ENCODE data around the gene BRSK2.

The BRSK2 gene

DNA sequence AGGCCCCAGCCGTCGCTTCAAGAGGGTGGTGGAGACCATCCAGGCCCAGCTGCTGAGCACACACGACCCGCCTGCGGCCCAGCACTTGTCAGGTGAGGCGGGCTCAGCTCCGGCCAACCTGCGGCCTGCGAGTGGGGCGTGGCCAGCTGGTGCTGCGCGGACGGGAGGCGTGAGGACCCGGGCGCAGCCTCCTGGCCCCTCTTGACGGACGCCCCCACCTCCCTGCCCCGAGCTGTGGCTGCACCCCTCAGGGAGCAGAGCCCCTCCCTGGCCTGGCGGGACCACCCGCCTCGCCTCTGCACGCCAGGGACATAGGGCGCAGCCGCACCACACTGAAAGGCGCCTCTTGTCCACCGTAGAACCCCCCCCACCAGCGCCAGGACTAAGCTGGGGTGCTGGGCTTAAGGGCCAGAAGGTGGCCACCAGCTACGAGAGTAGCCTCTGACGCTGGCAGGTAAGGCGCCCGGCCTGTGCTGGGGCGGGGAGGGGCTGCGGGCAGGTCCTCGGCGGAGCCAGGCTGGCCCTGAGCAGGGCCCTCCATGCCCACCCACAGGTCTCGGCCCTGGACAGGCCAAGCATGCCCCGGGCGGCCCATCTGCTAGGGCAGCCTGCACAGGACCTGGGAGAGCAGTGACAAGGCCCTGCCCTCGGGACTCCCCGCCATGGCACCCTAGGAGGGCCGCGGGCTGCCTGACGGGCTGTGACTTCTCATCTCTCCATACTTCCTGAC, 67.0 kb downstream of the BRSK2 start:
- H3K4me3 ChIP-seq (ENCODE audit: low read length): no peak overlapping the region
- DNase-seq (ENCODE audit: low read depth): no peak
- TF ChIP-seq, protein P1, sequence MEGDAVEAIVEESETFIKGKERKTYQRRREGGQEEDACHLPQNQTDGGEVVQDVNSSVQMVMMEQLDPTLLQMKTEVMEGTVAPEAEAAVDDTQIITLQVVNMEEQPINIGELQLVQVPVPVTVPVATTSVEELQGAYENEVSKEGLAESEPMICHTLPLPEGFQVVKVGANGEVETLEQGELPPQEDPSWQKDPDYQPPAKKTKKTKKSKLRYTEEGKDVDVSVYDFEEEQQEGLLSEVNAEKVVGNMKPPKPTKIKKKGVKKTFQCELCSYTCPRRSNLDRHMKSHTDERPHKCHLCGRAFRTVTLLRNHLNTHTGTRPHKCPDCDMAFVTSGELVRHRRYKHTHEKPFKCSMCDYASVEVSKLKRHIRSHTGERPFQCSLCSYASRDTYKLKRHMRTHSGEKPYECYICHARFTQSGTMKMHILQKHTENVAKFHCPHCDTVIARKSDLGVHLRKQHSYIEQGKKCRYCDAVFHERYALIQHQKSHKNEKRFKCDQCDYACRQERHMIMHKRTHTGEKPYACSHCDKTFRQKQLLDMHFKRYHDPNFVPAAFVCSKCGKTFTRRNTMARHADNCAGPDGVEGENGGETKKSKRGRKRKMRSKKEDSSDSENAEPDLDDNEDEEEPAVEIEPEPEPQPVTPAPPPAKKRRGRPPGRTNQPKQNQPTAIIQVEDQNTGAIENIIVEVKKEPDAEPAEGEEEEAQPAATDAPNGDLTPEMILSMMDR (conservative IDR thresholded peaks at IDR 0.05; ENCODE audit: low read length): no peak

DNA sequence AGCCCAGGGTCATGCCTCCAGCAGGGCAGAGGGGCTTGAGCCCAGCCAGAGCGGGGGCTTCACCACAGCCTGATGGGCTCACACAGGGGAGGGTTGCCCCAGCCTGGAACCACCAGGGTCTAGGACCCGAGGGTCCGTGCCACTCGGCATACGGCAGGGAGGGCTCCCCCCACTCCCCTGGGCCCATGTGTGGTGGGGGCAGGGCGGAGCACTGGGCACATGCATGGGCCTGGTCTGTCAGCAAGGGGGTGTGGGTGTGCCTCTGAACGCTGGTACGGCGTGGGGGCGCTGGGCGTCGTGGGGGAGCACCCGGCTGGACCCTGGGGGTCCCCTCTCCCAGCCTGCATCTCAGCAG, 67.6 kb downstream of the BRSK2 start:
- TF ChIP-seq, protein P1 (conservative IDR thresholded peaks at IDR 0.05; ENCODE audit: low read length): no peak
- DNase-seq (ENCODE audit: low read depth): no peak
- H3K4me3 ChIP-seq (ENCODE audit: low read length): no peak overlapping the region

DNA sequence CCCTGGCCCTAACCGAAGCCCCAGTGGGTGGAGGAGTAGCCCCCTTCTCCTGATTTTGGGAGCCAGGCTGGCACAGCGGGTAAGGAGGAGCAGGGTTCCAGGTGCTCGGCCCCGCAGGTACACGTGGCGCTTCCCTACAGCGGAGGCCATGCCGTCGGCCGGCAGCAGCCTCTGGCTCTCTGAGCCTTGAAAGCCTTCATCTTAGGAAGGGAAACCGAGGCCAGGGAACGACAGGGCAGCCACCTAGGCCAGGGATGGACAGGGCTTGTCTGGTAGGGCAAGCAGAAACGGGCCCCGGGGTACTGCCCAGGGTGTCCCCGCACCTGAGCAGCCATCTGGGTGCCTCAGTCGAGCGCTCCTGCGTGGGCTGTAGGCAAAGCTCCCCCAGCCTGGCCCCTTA, 68.1 kb downstream of the BRSK2 start:
- no peak for DNase-seq (ENCODE audit: low read depth)
- no peak overlapping the region for H3K4me3 ChIP-seq (ENCODE audit: low read length)
- TF ChIP-seq, protein P1 (conservative IDR thresholded peaks at IDR 0.05; ENCODE audit: low read length): no peak

DNA sequence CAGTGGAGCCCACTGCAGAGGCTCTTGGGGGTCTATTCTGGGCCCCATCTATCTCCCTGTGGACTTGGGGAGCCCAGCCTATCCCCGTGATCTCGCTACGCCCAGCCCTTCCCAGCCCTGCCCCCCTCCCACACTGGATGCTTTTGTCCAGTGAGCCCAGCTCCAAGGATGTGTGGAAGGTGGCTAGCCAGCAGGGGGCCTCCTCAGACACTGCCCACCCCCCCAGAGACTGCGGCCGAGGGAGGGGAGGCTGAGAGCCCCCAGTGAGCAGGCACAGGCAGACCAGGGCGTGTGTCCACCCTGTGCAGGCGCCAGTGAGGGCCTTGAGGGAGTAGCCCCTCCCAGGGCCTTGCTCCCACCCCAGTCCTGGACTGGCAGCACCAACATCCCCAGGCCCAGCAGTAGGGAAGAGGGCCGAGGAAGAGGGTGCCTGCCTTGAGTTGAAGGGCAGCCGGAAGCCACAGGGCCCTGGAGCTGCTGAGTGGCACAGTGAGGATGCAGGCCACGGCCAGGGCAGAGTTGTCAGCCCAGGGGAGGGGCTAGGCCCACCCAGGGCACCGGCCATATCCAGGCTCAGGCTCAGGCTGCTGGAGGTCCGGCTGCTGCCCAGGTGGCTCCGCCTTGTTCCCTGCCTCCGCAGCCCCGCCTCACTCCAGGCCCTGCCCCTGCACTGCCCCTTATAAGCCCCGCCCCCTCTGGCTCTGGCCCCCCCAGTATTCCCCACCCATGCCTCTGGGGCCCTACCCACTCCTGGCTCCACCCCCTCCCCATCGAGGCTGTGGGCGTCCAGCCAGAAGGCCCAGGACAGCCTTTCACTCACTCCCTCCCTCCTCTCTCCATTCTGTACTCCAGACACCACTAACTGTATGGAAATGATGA, 68.8 kb downstream of the BRSK2 start:
- TF ChIP-seq, protein P1 (conservative IDR thresholded peaks at IDR 0.05; ENCODE audit: low read length): peak; percentile 26
- no peak overlapping the region for H3K4me3 ChIP-seq (ENCODE audit: low read length)
- DNase-seq (ENCODE audit: low read depth): no peak

DNA sequence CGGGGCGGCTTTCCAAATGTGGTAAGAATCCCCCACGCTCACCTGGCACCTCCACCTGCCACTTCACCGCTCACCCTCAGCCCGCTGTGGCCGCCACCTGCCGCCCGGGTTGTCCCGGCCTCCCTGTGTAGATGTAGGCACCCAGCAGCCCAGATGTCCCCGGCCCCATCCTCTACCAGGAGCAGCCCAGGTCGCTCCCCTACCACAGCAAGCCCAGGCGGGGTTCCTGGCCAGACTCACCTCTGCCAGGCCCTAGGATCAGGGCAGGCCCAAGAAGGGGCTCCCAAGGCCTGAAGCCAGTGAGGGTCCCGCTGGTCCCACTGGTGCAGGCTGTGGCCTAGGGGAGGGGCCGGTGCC, 69.5 kb downstream of the BRSK2 start:
- no peak for DNase-seq (ENCODE audit: low read depth)
- TF ChIP-seq, protein P1 (conservative IDR thresholded peaks at IDR 0.05; ENCODE audit: low read length): no peak
- no peak overlapping the region for H3K4me3 ChIP-seq (ENCODE audit: low read length)

DNA sequence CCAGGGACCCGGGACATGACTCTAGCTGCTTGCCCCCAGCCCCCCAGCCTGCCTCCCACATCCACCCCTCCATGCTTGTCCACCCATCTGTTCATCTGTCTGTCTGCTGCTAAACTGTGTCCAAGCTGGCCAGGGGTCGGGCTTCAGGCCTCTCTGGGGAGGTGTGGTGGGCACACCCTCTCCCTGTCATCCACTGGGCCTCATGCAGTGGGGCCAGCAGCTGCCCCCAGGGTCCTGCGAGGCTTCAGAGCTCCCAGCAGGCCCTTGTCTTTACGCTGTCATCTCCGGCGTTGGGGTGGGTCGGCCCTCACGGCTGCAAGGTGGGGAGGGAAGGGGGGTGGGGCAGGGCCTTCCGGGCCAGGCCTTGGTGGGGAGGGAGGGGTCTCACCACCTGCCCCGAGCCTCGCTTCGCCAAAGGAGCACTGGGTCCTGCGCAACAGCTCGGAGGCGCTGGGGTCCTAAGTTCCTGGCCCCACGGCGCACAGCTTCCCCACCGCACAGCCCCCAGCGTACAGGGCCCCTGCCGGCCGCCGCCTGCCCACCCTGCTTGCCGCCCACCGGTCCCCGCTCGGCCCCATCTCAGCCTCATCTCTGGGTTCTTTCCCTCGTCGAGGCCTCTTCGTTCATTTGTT, 70.1 kb downstream of the BRSK2 start:
- no peak overlapping the region for H3K4me3 ChIP-seq (ENCODE audit: low read length)
- no peak for DNase-seq (ENCODE audit: low read depth)
- TF ChIP-seq, protein P1 (conservative IDR thresholded peaks at IDR 0.05; ENCODE audit: low read length): no peak

Measured in AG10803 (cell line).